OCI-LY3 (cell line): Measurements from ENCODE around the gene TMEM106B.

ENCODE experiments used
- EZH2phosphoT487 ChIP-seq: fragments of 200-600 bp; shearing (Covaris generic); IDR thresholded peaks from 2 replicates; pipeline ENCODE4 v1.6.1; 2018; ENCODE audit warnings: antibody characterized with exemption, mixed run types, low read depth
- TF ChIP-seq, protein P1 (sequence below): fragments of 200-600, 300-600 bp; sonication (generic); IDR thresholded peaks from 2 replicates; pipeline ENCODE4 v1.5.1; 2014; ENCODE audit warnings: antibody characterized with exemption, low read length, low read depth

DNA sequence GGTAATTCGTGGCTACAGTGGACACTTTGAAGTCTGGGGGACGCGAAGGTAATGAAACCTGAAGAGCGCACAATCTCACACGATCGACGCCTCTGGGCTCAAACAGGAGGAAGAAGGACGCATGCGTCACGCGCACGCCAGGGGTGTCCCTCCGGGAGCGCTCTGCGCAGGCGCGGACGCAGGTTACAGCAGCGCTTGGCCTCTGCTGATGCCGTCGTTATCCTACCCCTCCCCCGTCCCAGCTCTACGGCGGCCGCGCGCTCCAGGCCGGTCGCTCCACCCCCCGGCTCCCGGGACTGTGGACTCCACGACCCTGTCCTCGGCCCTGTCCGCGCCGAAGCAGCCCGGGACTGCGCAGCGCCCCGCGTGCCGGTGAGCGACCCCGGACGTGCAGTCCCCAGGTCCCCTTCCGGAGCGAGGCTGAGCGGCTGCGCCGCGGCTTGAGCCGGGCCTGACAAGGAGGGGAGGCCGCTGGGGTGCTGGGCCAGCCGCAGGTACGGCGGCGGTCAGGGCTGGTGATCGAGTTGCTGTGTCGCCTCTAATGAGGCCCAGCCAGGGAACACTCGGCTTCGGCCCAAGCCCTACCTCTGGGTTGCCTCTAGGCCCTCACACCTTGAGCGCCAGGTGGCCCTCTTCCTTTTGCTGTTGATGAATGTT, at the start of gene TMEM106B:
- TF ChIP-seq, protein P1, sequence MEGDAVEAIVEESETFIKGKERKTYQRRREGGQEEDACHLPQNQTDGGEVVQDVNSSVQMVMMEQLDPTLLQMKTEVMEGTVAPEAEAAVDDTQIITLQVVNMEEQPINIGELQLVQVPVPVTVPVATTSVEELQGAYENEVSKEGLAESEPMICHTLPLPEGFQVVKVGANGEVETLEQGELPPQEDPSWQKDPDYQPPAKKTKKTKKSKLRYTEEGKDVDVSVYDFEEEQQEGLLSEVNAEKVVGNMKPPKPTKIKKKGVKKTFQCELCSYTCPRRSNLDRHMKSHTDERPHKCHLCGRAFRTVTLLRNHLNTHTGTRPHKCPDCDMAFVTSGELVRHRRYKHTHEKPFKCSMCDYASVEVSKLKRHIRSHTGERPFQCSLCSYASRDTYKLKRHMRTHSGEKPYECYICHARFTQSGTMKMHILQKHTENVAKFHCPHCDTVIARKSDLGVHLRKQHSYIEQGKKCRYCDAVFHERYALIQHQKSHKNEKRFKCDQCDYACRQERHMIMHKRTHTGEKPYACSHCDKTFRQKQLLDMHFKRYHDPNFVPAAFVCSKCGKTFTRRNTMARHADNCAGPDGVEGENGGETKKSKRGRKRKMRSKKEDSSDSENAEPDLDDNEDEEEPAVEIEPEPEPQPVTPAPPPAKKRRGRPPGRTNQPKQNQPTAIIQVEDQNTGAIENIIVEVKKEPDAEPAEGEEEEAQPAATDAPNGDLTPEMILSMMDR: peak; percentile 44
- no peak for TF ChIP-seq EZH2phosphoT487
